Lower lobe of right lung (tissue), 2 donors: Measurements from ENCODE around the gene SLC25A25. TPM values are rescaled to one million over a fixed set of nuclear protein-coding genes. Genes with fewer than 3 reads are reported as not detected.
A peak's percentile ranks its signal among the peaks of the same experiment; 100 is the strongest.

ENCODE experiments used
- ATAC-seq, 2 donors: fragments of 200-7000 bp; cut with Tn5 transposase; one replicate each; pipeline ENCODE4 v1.9.1; 2020 to 2022; ENCODE audit warnings: mild to moderate bottlenecking in 2 of 2, moderate library complexity in 2 of 2
- DNase-seq: peaks from one replicate; pipeline ENCODE4 v3.0.0-alpha.2; 2020
- H3K27ac ChIP-seq: fragments of 200-600 bp; one replicate; pipeline ENCODE4 v1.8.0; 2022
- H3K27me3 ChIP-seq: fragments of 200-600 bp; one replicate; pipeline ENCODE4 v1.8.0; 2022; ENCODE audit warnings: low read depth
- H3K36me3 ChIP-seq: fragments of 200-600 bp; one replicate; pipeline ENCODE4 v1.8.0; 2022; ENCODE audit warnings: mild to moderate bottlenecking
- H3K4me1 ChIP-seq: fragments of 200-600 bp; one replicate; pipeline ENCODE4 v1.8.0; 2022
- H3K4me3 ChIP-seq: fragments of 200-600 bp; one replicate; pipeline ENCODE4 v1.8.0; 2022; ENCODE audit warnings: mild to moderate bottlenecking
- H3K9me3 ChIP-seq: fragments of 200-600 bp; one replicate; pipeline ENCODE4 v1.8.0; 2022
- CTCF ChIP-seq: fragments of 200-600 bp; IDR thresholded peaks from one replicate; pipeline ENCODE4 v1.8.0; 2022; ENCODE audit warnings: antibody characterized with exemption, mild to moderate bottlenecking
- intact Hi-C: fragments of 100-400 bp; cut with DNase I; formaldehyde crosslinking; loops from one replicate; pipeline ENCODE4 v1.11.0; 2022
- total RNA-seq: library from RNA; stranded (reverse); fragmentation: NEBNext Ultra II Directional; extraction: Animal tissue kit (Norgen Biotek cat#: 25700); gene quantifications from one replicate; pipeline ENCODE4 v1.2.1, GENCODE V29; 2021
- donor health status: DM: no; HTN: yes; CAD: no; lungs with severe emphysema.

Gene SLC25A25
- total RNA-seq, 1 donor from 2014 or later = 27.3 TPM

- no peak for TF ChIP-seq CTCF
- Histone ChIP-seq H3K36me3 (peaks cover 40% of the 10 kb centered on the region), H3K27me3 (no peaks in the 10 kb centered on the region), H3K4me3 (no peak overlapping the region), H3K9me3 (no peaks in the 10 kb centered on the region), H3K27ac (no peak overlapping the region), H3K4me1 (peaks cover 10% of the 10 kb centered on the region)
- ATAC-seq (no peak), DNase-seq (peak; percentile 29)
- intact Hi-C loops = no loop called here
Observed at GRCh38 chr9:128118971-128119665, 51.1 kb downstream of the SLC25A25 start.

- peaks cover 49% of the 10 kb centered on the region for H3K36me3 ChIP-seq
- no peak for TF ChIP-seq CTCF
- no peak overlapping the region for H3K4me3 ChIP-seq
- intact Hi-C loops = no loop called here
- ATAC-seq = no peak
- H3K27me3 ChIP-seq = no peaks in the 10 kb centered on the region
- no peaks in the 10 kb centered on the region for H3K9me3 ChIP-seq
- peaks cover 16% of the 10 kb centered on the region for H3K4me1 ChIP-seq
- DNase-seq = peak; percentile 37
- H3K27ac ChIP-seq = no peak overlapping the region
Observed at GRCh38 chr9:128120061-128120740, 52.2 kb downstream of the SLC25A25 start.

GRCh38 chr9:128120741-128121465 lies 52.9 kb downstream of the SLC25A25 start:
- no peak for TF ChIP-seq CTCF
- peaks cover 23% of the 10 kb centered on the region for H3K4me1 ChIP-seq
- H3K4me3 ChIP-seq = no peak overlapping the region
- H3K36me3 ChIP-seq = peaks cover 49% of the 10 kb centered on the region
- no peaks in the 10 kb centered on the region for H3K9me3 ChIP-seq
- no peaks in the 10 kb centered on the region for H3K27me3 ChIP-seq
- ATAC-seq = no peak
- H3K27ac ChIP-seq = no peak overlapping the region
- DNase-seq = peak; percentile 39
- intact Hi-C loops = no loop called here

GRCh38 chr9:128121466-128121810 lies 53.4 kb downstream of the SLC25A25 start:
- no peak for ATAC-seq
- intact Hi-C loops = no loop called here
- TF ChIP-seq CTCF = no peak

GRCh38 chr9:128121924-128122808 lies 54.1 kb downstream of the SLC25A25 start:
- peak; percentile 32 for DNase-seq
- H3K4me1 ChIP-seq = peaks cover 35% of the 10 kb centered on the region
- no peaks in the 10 kb centered on the region for H3K27me3 ChIP-seq
- intact Hi-C loops = no loop called here
- H3K9me3 ChIP-seq = no peaks in the 10 kb centered on the region
- no peak overlapping the region for H3K27ac ChIP-seq
- H3K36me3 ChIP-seq = peaks cover 49% of the 10 kb centered on the region
- no peak overlapping the region for H3K4me3 ChIP-seq
- ATAC-seq = no peak
- TF ChIP-seq CTCF = no peak

More at GRCh38 chr9:128121466-128121810, 53.4 kb downstream of the SLC25A25 start:
- no peak overlapping the region for H3K27ac ChIP-seq
- H3K4me1 ChIP-seq = peaks cover 29% of the 10 kb centered on the region
- peaks cover 49% of the 10 kb centered on the region for H3K36me3 ChIP-seq
- no peak for DNase-seq
- H3K9me3 ChIP-seq = no peaks in the 10 kb centered on the region
- no peak overlapping the region for H3K4me3 ChIP-seq
- H3K27me3 ChIP-seq = no peaks in the 10 kb centered on the region
